ENCODE data around the gene DPH7. TPM values are rescaled to one million over a fixed set of nuclear protein-coding genes. Genes with fewer than 3 reads are reported as not detected.

The DPH7 gene
- total and polyA plus RNA-seq, 2 of the 8 experiments (the other 6 are each of a cell fraction or from before 2014, with no cell fraction given) = 44.6 to 45.5 TPM

- TF ChIP-seq RAD21 (IDR thresholded peaks at IDR 0.05 in 1 of 2, conservative IDR thresholded peaks at IDR 0.05 in 1 of 2; ENCODE audit: low read depth in 2 of 2, low read length in 2 of 2) (no peak), CHD1 (IDR thresholded peaks at IDR 0.05; ENCODE audit: low read depth, low read length) (no peak), RNF2 (IDR thresholded peaks at IDR 0.05; ENCODE audit: borderline replicate concordance, low read depth, low read length, missing control alignments, poor library complexity, severe bottlenecking) (no peak), HDAC6 (IDR thresholded peaks at IDR 0.05; ENCODE audit: low read depth, low read length) (no peak), NANOG (IDR thresholded peaks at IDR 0.05; ENCODE audit: insufficient read depth, low read depth, low read length, poor library complexity, severe bottlenecking) (no peak), CREB1 (IDR thresholded peaks at IDR 0.05) (no peak), CTCF (IDR thresholded peaks at IDR 0.05; ENCODE audit: control extremely low read depth in 1 of 3, insufficient read depth in 1 of 3, low read depth in 1 of 3, low read length in 3 of 3) (no peak)
These were observed 14.0 kb upstream of the DPH7 start (continued) for GRCh38 chr9:137592767-137593166.
